MM.1S (cell line): ENCODE data around the gene FOXK2.

ENCODE experiments used
- EZH2 ChIP-seq: fragments of 300-600 bp; sonication (generic); optimal IDR thresholded peaks from 2 replicates; pipeline ENCODE3; 2017; ENCODE audit warnings: low read depth, mild to moderate bottlenecking, antibody characterized with exemption, low read length, mixed read lengths
- EZH2phosphoT487 ChIP-seq: fragments of 300-600 bp; sonication (generic); IDR thresholded peaks from 2 replicates; pipeline ENCODE4 v1.6.1; 2018; ENCODE audit warnings: antibody characterized with exemption, low read length
- TF ChIP-seq, protein P1 (sequence below): fragments of 300-600 bp; sonication (generic); IDR thresholded peaks from 2 replicates; pipeline ENCODE4 v1.5.1; 2016; ENCODE audit warnings: antibody characterized with exemption, low read length, mixed read lengths

DNA sequence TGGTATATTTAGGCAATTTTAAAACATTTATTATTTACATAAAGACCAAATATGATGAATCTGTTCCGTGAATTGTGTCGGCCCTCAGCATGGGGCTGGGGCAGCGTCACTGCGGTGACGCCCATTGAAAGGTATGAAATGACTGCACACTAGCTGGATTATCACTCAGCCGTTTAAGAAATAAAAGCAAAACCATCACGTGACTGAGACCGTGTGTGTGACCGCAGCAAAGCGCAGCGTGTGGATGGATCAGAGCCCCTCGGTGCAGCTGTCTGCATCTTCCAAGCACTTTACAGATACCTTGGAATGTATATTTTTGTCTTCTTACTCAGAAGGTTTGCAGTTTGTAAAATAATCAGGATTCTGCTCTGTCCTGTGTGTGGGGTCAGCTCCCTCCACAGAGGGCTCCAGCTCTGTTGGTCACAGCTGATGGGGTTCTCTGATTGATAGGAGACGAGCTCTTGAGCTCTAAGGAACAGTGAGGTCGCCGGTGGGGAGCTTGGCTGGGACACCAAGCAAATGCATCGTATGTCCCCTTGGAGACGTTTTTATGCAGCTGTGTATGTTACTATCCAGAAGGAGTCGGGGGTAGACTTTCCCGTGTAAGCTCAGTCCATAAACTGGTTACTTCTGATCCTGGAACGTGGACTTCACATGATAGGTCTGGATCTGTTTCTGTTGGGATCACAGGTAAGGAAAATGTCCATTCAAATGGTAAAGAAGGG lies 83.6 kb downstream of the FOXK2 start:
- no peak for TF ChIP-seq EZH2phosphoT487
- TF ChIP-seq, protein P1, sequence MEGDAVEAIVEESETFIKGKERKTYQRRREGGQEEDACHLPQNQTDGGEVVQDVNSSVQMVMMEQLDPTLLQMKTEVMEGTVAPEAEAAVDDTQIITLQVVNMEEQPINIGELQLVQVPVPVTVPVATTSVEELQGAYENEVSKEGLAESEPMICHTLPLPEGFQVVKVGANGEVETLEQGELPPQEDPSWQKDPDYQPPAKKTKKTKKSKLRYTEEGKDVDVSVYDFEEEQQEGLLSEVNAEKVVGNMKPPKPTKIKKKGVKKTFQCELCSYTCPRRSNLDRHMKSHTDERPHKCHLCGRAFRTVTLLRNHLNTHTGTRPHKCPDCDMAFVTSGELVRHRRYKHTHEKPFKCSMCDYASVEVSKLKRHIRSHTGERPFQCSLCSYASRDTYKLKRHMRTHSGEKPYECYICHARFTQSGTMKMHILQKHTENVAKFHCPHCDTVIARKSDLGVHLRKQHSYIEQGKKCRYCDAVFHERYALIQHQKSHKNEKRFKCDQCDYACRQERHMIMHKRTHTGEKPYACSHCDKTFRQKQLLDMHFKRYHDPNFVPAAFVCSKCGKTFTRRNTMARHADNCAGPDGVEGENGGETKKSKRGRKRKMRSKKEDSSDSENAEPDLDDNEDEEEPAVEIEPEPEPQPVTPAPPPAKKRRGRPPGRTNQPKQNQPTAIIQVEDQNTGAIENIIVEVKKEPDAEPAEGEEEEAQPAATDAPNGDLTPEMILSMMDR: no peak
- TF ChIP-seq EZH2: no peak
